Esophagus muscularis mucosa (tissue), 4 donors: Measurements from ENCODE around the gene PGA4. TPM values are rescaled to one million over a fixed set of nuclear protein-coding genes. Genes with fewer than 3 reads are reported as not detected.
"Not testable (repeated sequence)": the region's sequence is repeated elsewhere in the genome, so short reads cannot be mapped to it uniquely, and the experiment has no call there.

Experiments
- DNase-seq: peaks from one replicate; pipeline ENCODE4 v3.0.0-alpha.2; 2017; ENCODE audit errors: extremely low spot score
- H3K27ac ChIP-seq, 4 donors: fragments of 200-600 bp; sonication (generic); replicated peaks in 1 of 4; 1 replicate in 3 of 4; 2 replicates in 1 of 4; pipeline ENCODE4 v1.5.1; 2016 to 2019; ENCODE audit warnings: mild to moderate bottlenecking in 1 of 4
- H3K27me3 ChIP-seq, 4 donors: fragments of 200-600 bp; sonication (generic); one replicate each; pipeline versions ENCODE4 v1.5.1 to v1.6.0; 2016 to 2019
- H3K36me3 ChIP-seq, 4 donors: fragments of 200-600 bp; sonication (generic); one replicate each; pipeline ENCODE4 v1.5.1; 2016 to 2019
- H3K4me1 ChIP-seq, 4 donors: fragments of 200-600 bp; sonication (generic); one replicate each; pipeline ENCODE4 v1.5.1; 2016 to 2019
- H3K4me3 ChIP-seq, 4 donors: fragments of 200-600 bp; sonication (generic); 1 replicate in 2 of 4; 2 replicates in 2 of 4; pipeline ENCODE4 v1.5.1; 2016 to 2019; ENCODE audit warnings: mild to moderate bottlenecking in 4 of 4, moderate library complexity in 1 of 4
- H3K9me3 ChIP-seq, 4 donors: fragments of 200-600 bp; sonication (generic); 1 replicate in 3 of 4; 2 replicates in 1 of 4; pipeline ENCODE4 v1.5.1; 2016 to 2019
- CTCF ChIP-seq, 3 experiments: fragments of 200-600 bp in 2 of 3; fragments of 450-650 bp in 1 of 3; sonication (generic) in 2 of 3; IDR thresholded peaks; one replicate each; pipeline ENCODE4 v1.5.1; 2017 to 2019; ENCODE audit warnings: antibody characterized with exemption in 3 of 3, mild to moderate bottlenecking in 2 of 3, moderate library complexity in 1 of 3
- EP300 ChIP-seq: sonication (generic); formaldehyde crosslinking; IDR thresholded peaks from one replicate; pipeline ENCODE4 v1.6.1; 2017; ENCODE audit warnings: antibody characterized with exemption
- POLR2A ChIP-seq: fragments of 450-650 bp; IDR thresholded peaks from one replicate; pipeline ENCODE4 v1.6.1; 2017; ENCODE audit warnings: antibody characterized with exemption, moderate library complexity, mild to moderate bottlenecking, low read depth
- POLR2AphosphoS5 ChIP-seq, 2 donors: sonication (generic); formaldehyde crosslinking; IDR thresholded peaks; one replicate each; pipeline ENCODE4 v1.6.1; 2017; ENCODE audit warnings: antibody characterized with exemption in 2 of 2
- WGBS: methylation state at CpG from one replicate; pipeline ENCODE4 v1.1.5; 2018; 5-methylcytosine and 5-hydroxymethylcytosine counted together
- intact Hi-C: fragments of 100-400 bp; cut with DNase I; formaldehyde crosslinking; loops from one replicate; pipeline ENCODE4 v1.15.1; 2023
- total RNA-seq, 4 donors: library from RNA; depleted of rRNA; stranded (reverse); fragments of >200 nt; gene quantifications; one replicate each; pipeline versions ENCODE4 v1.1.0 to v1.2.1, GENCODE V29; 2016

Gene PGA4
- total RNA-seq, 4 donors from 2014 or later, result 1.1 to 2.2 TPM; not detected in 2

- intact Hi-C loops, result no loop called here
- no peak overlapping the region for H3K27ac ChIP-seq
- DNase-seq, result no peak
- peaks cover 0 to 10% (median 2%) of the 10 kb centered on the region in 4 donors for H3K9me3 ChIP-seq
- peaks cover 0 to 10% (median 0%) of the 10 kb centered on the region in 4 donors for H3K27me3 ChIP-seq
- H3K4me1 ChIP-seq, result no peaks in the 10 kb centered on the region
- H3K4me3 ChIP-seq, result no peak overlapping the region
- TF ChIP-seq CTCF (IDR thresholded peaks at IDR 0.05) (no peak), POLR2AphosphoS5 (IDR thresholded peaks at IDR 0.05) (no peak), EP300 (no peak), POLR2A (no peak)
- no peaks in the 10 kb centered on the region for H3K36me3 ChIP-seq
- WGBS, result 85% methylated on average over 9 of the region's 14 CpGs
Observed at GRCh38 chr11:61201476-61201875, 20.7 kb upstream of the PGA4 start.

- H3K27me3 ChIP-seq, H3K36me3 ChIP-seq, intact Hi-C loops, H3K27ac ChIP-seq, H3K4me3 ChIP-seq, H3K4me1 ChIP-seq, DNase-seq, H3K9me3 ChIP-seq: not testable (repeated sequence)
- 61% methylated on average over 13 of the region's 18 CpGs for WGBS
Observed at GRCh38 chr11:61202950-61203746, 19.0 kb upstream of the PGA4 start, which contains the start of gene PGA3. TSS of gene PGA3 (plus strand) at chr11:61203515. CDS start at chr11:61203565, 50 bp downstream.

GRCh38 chr11:61203873-61204272 lies 18.3 kb upstream of the PGA4 start:
- DNase-seq, H3K27ac ChIP-seq, H3K27me3 ChIP-seq, intact Hi-C loops, H3K4me3 ChIP-seq, H3K36me3 ChIP-seq, H3K4me1 ChIP-seq, H3K9me3 ChIP-seq: not testable (repeated sequence)
- no CpG with 5 or more reads among the region's 5 CpGs for WGBS

- H3K4me1 ChIP-seq, H3K9me3 ChIP-seq, H3K27me3 ChIP-seq, H3K36me3 ChIP-seq, intact Hi-C loops, H3K4me3 ChIP-seq, H3K27ac ChIP-seq, DNase-seq: not testable (repeated sequence)
- WGBS, result 64% methylated on average over 14 of the region's 14 CpGs
Observed at GRCh38 chr11:61204502-61205059, 17.6 kb upstream of the PGA4 start.

GRCh38 chr11:61207636-61208310 lies 14.4 kb upstream of the PGA4 start:
- H3K27ac ChIP-seq, H3K27me3 ChIP-seq, H3K9me3 ChIP-seq, H3K4me3 ChIP-seq, DNase-seq, H3K36me3 ChIP-seq, H3K4me1 ChIP-seq, intact Hi-C loops: not testable (repeated sequence)
- WGBS, result no CpG with 5 or more reads among the region's 9 CpGs

- WGBS, result no CpG with 5 or more reads among the region's 6 CpGs
- H3K36me3 ChIP-seq, H3K9me3 ChIP-seq, H3K27me3 ChIP-seq, DNase-seq, H3K4me1 ChIP-seq, H3K27ac ChIP-seq, intact Hi-C loops, H3K4me3 ChIP-seq: not testable (repeated sequence)
Observed at GRCh38 chr11:61210629-61211028, 11.5 kb upstream of the PGA4 start.

GRCh38 chr11:61211327-61211952 lies 10.7 kb upstream of the PGA4 start:
- 76% methylated on average over 7 of the region's 10 CpGs for WGBS
- H3K36me3 ChIP-seq, H3K9me3 ChIP-seq, DNase-seq, intact Hi-C loops, H3K27ac ChIP-seq, H3K4me3 ChIP-seq, H3K27me3 ChIP-seq, H3K4me1 ChIP-seq: not testable (repeated sequence)

- H3K27ac ChIP-seq, H3K9me3 ChIP-seq, H3K36me3 ChIP-seq, H3K4me3 ChIP-seq, intact Hi-C loops, H3K27me3 ChIP-seq, DNase-seq, H3K4me1 ChIP-seq: not testable (repeated sequence)
- no CpG with 5 or more reads among the region's 15 CpGs for WGBS
Observed at GRCh38 chr11:61212202-61212601, 9.9 kb upstream of the PGA4 start.

- H3K4me3 ChIP-seq, H3K9me3 ChIP-seq, H3K27me3 ChIP-seq, DNase-seq, intact Hi-C loops, H3K4me1 ChIP-seq, H3K27ac ChIP-seq, H3K36me3 ChIP-seq: not testable (repeated sequence)
- no CpG with 5 or more reads among the region's 3 CpGs for WGBS
Observed at GRCh38 chr11:61213711-61214324, 8.3 kb upstream of the PGA4 start.

GRCh38 chr11:61218306-61218705 lies 3.8 kb upstream of the PGA4 start:
- no CpG with 5 or more reads among the region's 4 CpGs for WGBS
- H3K27me3 ChIP-seq, DNase-seq, H3K4me3 ChIP-seq, H3K4me1 ChIP-seq, H3K27ac ChIP-seq, H3K9me3 ChIP-seq, intact Hi-C loops, H3K36me3 ChIP-seq: not testable (repeated sequence)
